Jurkat, Clone E6-1 (cell line): Measurements from ENCODE around the gene MAP3K15.
"Not testable (repeated sequence)": the region's sequence is repeated elsewhere in the genome, so short reads cannot be mapped to it uniquely, and the experiment has no call there.

Experiments
- DNase-seq: peaks from one replicate; pipeline ENCODE4 v3.0.0-alpha.2; 2011; ENCODE audit warnings: low read depth, low spot score
- H3K4me3 ChIP-seq: 2 replicates; pipeline ENCODE4 v1.5.1; 2011; ENCODE audit warnings: mild to moderate bottlenecking, low read length, control low read depth, moderate library complexity

Gene MAP3K15

GRCh38 chrX:19543020-19543715 lies 27.9 kb upstream of the MAP3K15 start:
- H3K4me3 ChIP-seq = no peak overlapping the region
- no peak for DNase-seq

GRCh38 chrX:19541931-19542330 lies 26.6 kb upstream of the MAP3K15 start:
- no peak for DNase-seq
- H3K4me3 ChIP-seq = no peak overlapping the region

- no peak overlapping the region for H3K4me3 ChIP-seq
These were observed 25.9 kb upstream of the MAP3K15 start for GRCh38 chrX:19541196-19541595.

GRCh38 chrX:19540076-19540475 lies 24.8 kb upstream of the MAP3K15 start:
- H3K4me3 ChIP-seq = no peak overlapping the region
- no peak for DNase-seq

More at GRCh38 chrX:19541196-19541595, 25.9 kb upstream of the MAP3K15 start:
- no peak for DNase-seq

- H3K4me3 ChIP-seq = no peak overlapping the region
- no peak for DNase-seq
These were observed 24.4 kb upstream of the MAP3K15 start for GRCh38 chrX:19539665-19540064.

GRCh38 chrX:19535476-19535875 lies 20.2 kb upstream of the MAP3K15 start:
- H3K4me3 ChIP-seq = no peak overlapping the region
- no peak for DNase-seq

- no peak for DNase-seq
- H3K4me3 ChIP-seq = no peak overlapping the region
These were observed 17.4 kb upstream of the MAP3K15 start for GRCh38 chrX:19532709-19533108.

GRCh38 chrX:19517965-19518364 lies 2.7 kb upstream of the MAP3K15 start:
- DNase-seq = no peak
- H3K4me3 ChIP-seq = no peak overlapping the region

- DNase-seq = no peak
- no peak overlapping the region for H3K4me3 ChIP-seq
These were observed 352 bp upstream of the MAP3K15 start for GRCh38 chrX:19515615-19516105.

- no peak for DNase-seq
- no peak overlapping the region for H3K4me3 ChIP-seq
These were observed 1.9 kb downstream of the MAP3K15 start for GRCh38 chrX:19513383-19513782.

GRCh38 chrX:19512961-19513360 lies 2.3 kb downstream of the MAP3K15 start:
- H3K4me3 ChIP-seq = no peak overlapping the region
- DNase-seq = no peak

- H3K4me3 ChIP-seq = no peak overlapping the region
- DNase-seq = peak; percentile 7
These were observed 2.9 kb downstream of the MAP3K15 start for GRCh38 chrX:19512359-19512758.

- H3K4me3 ChIP-seq, DNase-seq: not testable (repeated sequence)
These were observed 3.5 kb downstream of the MAP3K15 start for GRCh38 chrX:19511796-19512195.

- no peak for DNase-seq
- no peak overlapping the region for H3K4me3 ChIP-seq
These were observed 18.6 kb downstream of the MAP3K15 start for GRCh38 chrX:19496711-19497110.

GRCh38 chrX:19487520-19488200 lies 27.6 kb downstream of the MAP3K15 start:
- H3K4me3 ChIP-seq = no peak overlapping the region
- no peak for DNase-seq

- DNase-seq = no peak
- no peak overlapping the region for H3K4me3 ChIP-seq
These were observed 35.9 kb downstream of the MAP3K15 start for GRCh38 chrX:19479458-19479857.

- not testable (repeated sequence) for H3K4me3 ChIP-seq, DNase-seq
These were observed 46.9 kb downstream of the MAP3K15 start for GRCh38 chrX:19468383-19468782.

GRCh38 chrX:19462879-19463278 lies 52.4 kb downstream of the MAP3K15 start:
- H3K4me3 ChIP-seq = no peak overlapping the region
- DNase-seq = no peak

GRCh38 chrX:19462231-19462630 lies 53.1 kb downstream of the MAP3K15 start:
- no peak overlapping the region for H3K4me3 ChIP-seq
- DNase-seq = no peak

- no peak overlapping the region for H3K4me3 ChIP-seq
- DNase-seq = no peak
These were observed 57.6 kb downstream of the MAP3K15 start for GRCh38 chrX:19457662-19458061.

- DNase-seq = no peak
- H3K4me3 ChIP-seq = no peak overlapping the region
These were observed 67.2 kb downstream of the MAP3K15 start for GRCh38 chrX:19448077-19448476.
